K562 (cell line): ENCODE results near the gene TRAK1.

Experiments
- EP400 ChIP-seq: fragments of 450-650 bp; IDR thresholded peaks from 2 replicates; pipeline ENCODE4 v1.6.1; 2017; ENCODE audit warnings: antibody characterized with exemption, mild to moderate bottlenecking, moderate library complexity
- POLR2AphosphoS5 ChIP-seq: IDR thresholded peaks from 2 replicates; pipeline ENCODE4 v1.6.1; 2011; ENCODE audit warnings: mild to moderate bottlenecking, low read depth, low read length, moderate library complexity; ENCODE audit not compliant: control insufficient read depth, insufficient read depth
- RCOR1 ChIP-seq, 2 experiments: IDR thresholded peaks; 2 replicates each; pipeline ENCODE4 v1.6.1; 2012; ENCODE audit warnings: low read depth in 2 of 2, low read length in 2 of 2, borderline replicate concordance in 1 of 2, improper control_type of control experiment in 1 of 2
- ZZZ3 ChIP-seq: fragments of 450-650 bp; IDR thresholded peaks from 2 replicates; pipeline ENCODE4 v1.6.1; 2016; ENCODE audit warnings: antibody characterized with exemption, mild to moderate bottlenecking, moderate library complexity
- TF ChIP-seq, protein P1 (sequence below): fragments of 250-450 bp; sonication (Bioruptor Pico); IDR thresholded peaks from 2 replicates; pipeline ENCODE4 v1.8.0; 2021; ENCODE audit warnings: mild to moderate bottlenecking, moderate library complexity
- TF ChIP-seq, protein P2 (sequence below): sonication (generic); formaldehyde crosslinking; IDR thresholded peaks from 2 replicates; pipeline ENCODE4 v1.9.0; 2022; ENCODE audit warnings: mild to moderate bottlenecking, missing genetic modification reagents
- TF ChIP-seq, protein P3 (sequence below), 3 experiments: IDR thresholded peaks in 2 of 3; conservative IDR thresholded peaks in 1 of 3; 2 replicates each; pipeline ENCODE4 v1.5.1; 2011 to 2012; ENCODE audit warnings: low read length in 3 of 3, mild to moderate bottlenecking in 3 of 3, control low read depth in 2 of 3, improper control_type of control experiment in 1 of 3, inconsistent platforms in 1 of 3, low read depth in 1 of 3, mixed read lengths in 1 of 3, moderate library complexity in 1 of 3; ENCODE audit not compliant: insufficient read depth in 2 of 3

DNA sequence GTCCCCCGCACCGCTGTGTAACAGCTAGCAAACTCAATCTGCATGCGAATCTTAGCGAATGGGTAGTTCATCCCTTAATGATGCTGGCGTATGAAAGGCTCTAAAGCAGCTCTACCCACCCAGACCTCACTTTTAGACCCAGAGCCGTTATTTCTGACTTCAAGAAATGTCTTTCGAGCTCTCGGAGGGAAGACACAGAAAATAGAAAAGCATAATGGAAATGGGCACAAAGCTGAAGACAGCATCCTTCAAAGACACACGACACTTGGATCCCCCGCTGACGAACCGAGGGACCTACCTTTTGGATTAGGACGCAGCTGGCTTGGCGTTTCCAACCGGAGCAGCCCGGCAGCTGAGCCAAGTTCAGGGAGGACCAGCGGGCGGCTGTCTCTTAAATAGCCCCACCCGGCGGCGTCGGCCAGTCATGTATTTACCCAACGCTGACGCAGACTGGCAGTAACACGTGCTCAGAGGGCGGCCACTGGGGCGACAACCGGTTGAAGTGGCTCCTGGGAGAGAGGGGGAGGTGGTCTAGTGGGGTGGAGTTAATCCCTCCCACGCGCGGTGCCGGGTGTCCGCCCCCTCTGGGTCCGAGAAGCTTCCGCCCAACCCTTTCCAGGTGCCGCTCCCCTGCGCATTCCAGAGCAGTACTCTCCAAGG is 173.4 kb downstream of the TRAK1 start:
- TF ChIP-seq ZZZ3 (no peak), EP400 (no peak), POLR2AphosphoS5 (no peak), RCOR1 (IDR thresholded peaks at IDR 0.05; ENCODE audit: borderline replicate concordance in 1 of 2, low read depth in 2 of 2, low read length in 2 of 2) (no peak)
- TF ChIP-seq, protein P1, sequence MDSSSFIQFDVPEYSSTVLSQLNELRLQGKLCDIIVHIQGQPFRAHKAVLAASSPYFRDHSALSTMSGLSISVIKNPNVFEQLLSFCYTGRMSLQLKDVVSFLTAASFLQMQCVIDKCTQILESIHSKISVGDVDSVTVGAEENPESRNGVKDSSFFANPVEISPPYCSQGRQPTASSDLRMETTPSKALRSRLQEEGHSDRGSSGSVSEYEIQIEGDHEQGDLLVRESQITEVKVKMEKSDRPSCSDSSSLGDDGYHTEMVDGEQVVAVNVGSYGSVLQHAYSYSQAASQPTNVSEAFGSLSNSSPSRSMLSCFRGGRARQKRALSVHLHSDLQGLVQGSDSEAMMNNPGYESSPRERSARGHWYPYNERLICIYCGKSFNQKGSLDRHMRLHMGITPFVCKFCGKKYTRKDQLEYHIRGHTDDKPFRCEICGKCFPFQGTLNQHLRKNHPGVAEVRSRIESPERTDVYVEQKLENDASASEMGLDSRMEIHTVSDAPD (CRISPR knock-in tag) = no peak
- TF ChIP-seq, protein P2, sequence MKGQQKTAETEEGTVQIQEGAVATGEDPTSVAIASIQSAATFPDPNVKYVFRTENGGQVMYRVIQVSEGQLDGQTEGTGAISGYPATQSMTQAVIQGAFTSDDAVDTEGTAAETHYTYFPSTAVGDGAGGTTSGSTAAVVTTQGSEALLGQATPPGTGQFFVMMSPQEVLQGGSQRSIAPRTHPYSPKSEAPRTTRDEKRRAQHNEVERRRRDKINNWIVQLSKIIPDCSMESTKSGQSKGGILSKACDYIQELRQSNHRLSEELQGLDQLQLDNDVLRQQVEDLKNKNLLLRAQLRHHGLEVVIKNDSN (CRISPR knock-in tag) = 0 out of 2 replicates have a peak, but pooled peaks have one; percentile 22
- TF ChIP-seq, protein P3, sequence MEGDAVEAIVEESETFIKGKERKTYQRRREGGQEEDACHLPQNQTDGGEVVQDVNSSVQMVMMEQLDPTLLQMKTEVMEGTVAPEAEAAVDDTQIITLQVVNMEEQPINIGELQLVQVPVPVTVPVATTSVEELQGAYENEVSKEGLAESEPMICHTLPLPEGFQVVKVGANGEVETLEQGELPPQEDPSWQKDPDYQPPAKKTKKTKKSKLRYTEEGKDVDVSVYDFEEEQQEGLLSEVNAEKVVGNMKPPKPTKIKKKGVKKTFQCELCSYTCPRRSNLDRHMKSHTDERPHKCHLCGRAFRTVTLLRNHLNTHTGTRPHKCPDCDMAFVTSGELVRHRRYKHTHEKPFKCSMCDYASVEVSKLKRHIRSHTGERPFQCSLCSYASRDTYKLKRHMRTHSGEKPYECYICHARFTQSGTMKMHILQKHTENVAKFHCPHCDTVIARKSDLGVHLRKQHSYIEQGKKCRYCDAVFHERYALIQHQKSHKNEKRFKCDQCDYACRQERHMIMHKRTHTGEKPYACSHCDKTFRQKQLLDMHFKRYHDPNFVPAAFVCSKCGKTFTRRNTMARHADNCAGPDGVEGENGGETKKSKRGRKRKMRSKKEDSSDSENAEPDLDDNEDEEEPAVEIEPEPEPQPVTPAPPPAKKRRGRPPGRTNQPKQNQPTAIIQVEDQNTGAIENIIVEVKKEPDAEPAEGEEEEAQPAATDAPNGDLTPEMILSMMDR (IDR thresholded peaks at IDR 0.05 in 2 of 3, conservative IDR thresholded peaks at IDR 0.05 in 1 of 3; ENCODE audit: insufficient read depth in 2 of 3, low read depth in 1 of 3, low read length in 3 of 3) = no peak
